Measurements from ENCODE around the gene ECM2. TPM values are rescaled to one million over a fixed set of nuclear protein-coding genes. Genes with fewer than 3 reads are reported as not detected.

Gene ECM2
- polyA plus RNA-seq, 1 of the 3 experiments (the other 2 are of a cell fraction), result 0.20 TPM

GRCh38 chr9:92482329-92482728 lies 53.5 kb downstream of the ECM2 start, which contains the start of gene ASPN:
Gene ASPN (minus strand): TSS chr9:92482506.
- POLR2A ChIA-PET, result no interaction called here
- Histone ChIP-seq H4K20me1 (ENCODE audit: insufficient read depth) (no peaks in the 10 kb centered on the region), H2AFZ (ENCODE audit: low read depth) (no peak within 1 kb of the TSS; the same call in 1 of the 2 replicates), H3K9ac (no peak within 1 kb of the TSS), H3K27ac (ENCODE audit: low read depth in 2 of 2, low read length in 1 of 2) (peak within 1 kb of the TSS; percentile 59 to 89), H3K9me2 (no peaks in the 10 kb centered on the region), H3F3A (replicated peaks; ENCODE audit: insufficient read depth) (peaks cover 8% of the 10 kb centered on the region), H3K79me2 (ENCODE audit: insufficient read depth) (no peaks in the 10 kb centered on the region), H3K4me2 (0 out of 2 replicates have a peak within 1 kb of the TSS, but pooled peaks have one; percentile 36), H3K9me3 (no peaks in the 10 kb centered on the region), H3K4me3 (ENCODE audit: low read depth in 2 of 2, low read length in 1 of 2) (no peak within 1 kb of the TSS; a peak in 1 of 4 replicates), H3K27me3 (ENCODE audit: insufficient read depth) (no peaks in the 10 kb centered on the region), H3K4me1 (ENCODE audit: control insufficient read depth in 1 of 2, insufficient read depth in 2 of 2, low read depth in 1 of 2, low read length in 1 of 2) (peaks cover 23 to 34% of the 10 kb centered on the region in 2 experiments), H3K36me3 (replicated peaks in 1 of 2; ENCODE audit: control insufficient read depth in 1 of 2, insufficient read depth in 2 of 2, low read length in 1 of 2) (no peaks in the 10 kb centered on the region)
- 35% methylated on average over 3 of the region's 3 CpGs for WGBS (ENCODE audit: low lambda C conversion rate)
- CTCF ChIA-PET, result interaction anchor here (0.9 kb wide), 1 partner anchor 25 kb away, joined by 4 read pairs; no protein-coding TSS in a partner anchor
- TF ChIP-seq USF2 (IDR thresholded peaks at IDR 0.05; ENCODE audit: borderline replicate concordance, low read depth, low read length), result no peak
- TF ChIP-seq TAF1 (IDR thresholded peaks at IDR 0.05; ENCODE audit: borderline replicate concordance, low read depth, low read length), result no peak
- TF ChIP-seq, protein P1, sequence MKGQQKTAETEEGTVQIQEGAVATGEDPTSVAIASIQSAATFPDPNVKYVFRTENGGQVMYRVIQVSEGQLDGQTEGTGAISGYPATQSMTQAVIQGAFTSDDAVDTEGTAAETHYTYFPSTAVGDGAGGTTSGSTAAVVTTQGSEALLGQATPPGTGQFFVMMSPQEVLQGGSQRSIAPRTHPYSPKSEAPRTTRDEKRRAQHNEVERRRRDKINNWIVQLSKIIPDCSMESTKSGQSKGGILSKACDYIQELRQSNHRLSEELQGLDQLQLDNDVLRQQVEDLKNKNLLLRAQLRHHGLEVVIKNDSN (IDR thresholded peaks at IDR 0.05; ENCODE audit: borderline replicate concordance, low read depth), result no peak
- TF ChIP-seq EP300 (IDR thresholded peaks at IDR 0.05; ENCODE audit: borderline replicate concordance in 1 of 2, low read depth in 1 of 2, low read length in 1 of 2), result 0 out of 4 replicates have a peak, but pooled peaks of 1 of the 2 experiments have one; percentile 16
- peak; percentile 66 for TF ChIP-seq TCF12 (IDR thresholded peaks at IDR 0.05)
- no peak for TF ChIP-seq RAD21 (IDR thresholded peaks at IDR 0.05; ENCODE audit: low read length)
- TF ChIP-seq NFIC (IDR thresholded peaks at IDR 0.05; ENCODE audit: borderline replicate concordance), result peak; percentile 48; the same call in 1 of the 2 replicates
- TF ChIP-seq POLR2AphosphoS5 (IDR thresholded peaks at IDR 0.05; ENCODE audit: low read depth, low read length), result 0 out of 2 replicates have a peak, but pooled peaks have one; percentile 28
- no peak for DNase-seq

GRCh38 chr9:92480986-92481633 lies 54.7 kb downstream of the ECM2 start:
- Histone ChIP-seq H3K27ac (ENCODE audit: low read depth in 2 of 2, low read length in 1 of 2) (peak overlapping the region; percentile 59 to 89), H4K20me1 (ENCODE audit: insufficient read depth) (no peaks in the 10 kb centered on the region), H3K9me3 (no peaks in the 10 kb centered on the region), H3K4me1 (ENCODE audit: control insufficient read depth in 1 of 2, insufficient read depth in 2 of 2, low read depth in 1 of 2, low read length in 1 of 2) (peaks cover 23 to 34% of the 10 kb centered on the region in 2 experiments), H3K36me3 (replicated peaks in 1 of 2; ENCODE audit: control insufficient read depth in 1 of 2, insufficient read depth in 2 of 2, low read length in 1 of 2) (no peaks in the 10 kb centered on the region), H3K9me2 (no peaks in the 10 kb centered on the region), H3K9ac (no peak overlapping the region), H3F3A (replicated peaks; ENCODE audit: insufficient read depth) (peaks cover 8% of the 10 kb centered on the region), H2AFZ (ENCODE audit: low read depth) (peak overlapping the region; percentile 38), H3K4me2 (peak overlapping the region; percentile 36; the same call in 1 of the 2 replicates), H3K4me3 (ENCODE audit: low read depth in 2 of 2, low read length in 1 of 2) (no peak overlapping the region), H3K79me2 (ENCODE audit: insufficient read depth) (no peaks in the 10 kb centered on the region), H3K27me3 (ENCODE audit: insufficient read depth) (no peaks in the 10 kb centered on the region)
- CTCF ChIA-PET, result interaction anchor here (0.9 kb wide), 1 partner anchor 9 kb away, joined by 3 read pairs; no protein-coding TSS in a partner anchor
- TF ChIP-seq USF2 (IDR thresholded peaks at IDR 0.05; ENCODE audit: borderline replicate concordance, low read depth, low read length) (no peak), NFIC (IDR thresholded peaks at IDR 0.05; ENCODE audit: borderline replicate concordance) (no peak), TAF1 (IDR thresholded peaks at IDR 0.05; ENCODE audit: borderline replicate concordance, low read depth, low read length) (no peak)
- TF ChIP-seq, protein P2, sequence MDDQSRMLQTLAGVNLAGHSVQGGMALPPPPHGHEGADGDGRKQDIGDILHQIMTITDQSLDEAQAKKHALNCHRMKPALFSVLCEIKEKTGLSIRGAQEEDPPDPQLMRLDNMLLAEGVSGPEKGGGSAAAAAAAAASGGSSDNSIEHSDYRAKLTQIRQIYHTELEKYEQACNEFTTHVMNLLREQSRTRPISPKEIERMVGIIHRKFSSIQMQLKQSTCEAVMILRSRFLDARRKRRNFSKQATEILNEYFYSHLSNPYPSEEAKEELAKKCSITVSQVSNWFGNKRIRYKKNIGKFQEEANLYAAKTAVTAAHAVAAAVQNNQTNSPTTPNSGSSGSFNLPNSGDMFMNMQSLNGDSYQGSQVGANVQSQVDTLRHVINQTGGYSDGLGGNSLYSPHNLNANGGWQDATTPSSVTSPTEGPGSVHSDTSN (IDR thresholded peaks at IDR 0.05), result no peak
- POLR2A ChIA-PET, result no interaction called here
- DNase-seq, result no peak
- 66% methylated on average over 2 of the region's 2 CpGs for WGBS (ENCODE audit: low lambda C conversion rate)

All from SK-N-SH (cell line).